HG03457 (cell line): ENCODE results near the gene SUPT5H.
"Not testable (repeated sequence)": the region's sequence is repeated elsewhere in the genome, so short reads cannot be mapped to it uniquely, and the experiment has no call there.

Experiments
- ATAC-seq: cut with Tn5 transposase; IDR thresholded peaks from one replicate; pipeline ENCODE4 v1.9.1; 2021; ENCODE audit warnings: moderate number of reproducible peaks; ENCODE audit not compliant: unreplicated experiment

Gene SUPT5H

DNA sequence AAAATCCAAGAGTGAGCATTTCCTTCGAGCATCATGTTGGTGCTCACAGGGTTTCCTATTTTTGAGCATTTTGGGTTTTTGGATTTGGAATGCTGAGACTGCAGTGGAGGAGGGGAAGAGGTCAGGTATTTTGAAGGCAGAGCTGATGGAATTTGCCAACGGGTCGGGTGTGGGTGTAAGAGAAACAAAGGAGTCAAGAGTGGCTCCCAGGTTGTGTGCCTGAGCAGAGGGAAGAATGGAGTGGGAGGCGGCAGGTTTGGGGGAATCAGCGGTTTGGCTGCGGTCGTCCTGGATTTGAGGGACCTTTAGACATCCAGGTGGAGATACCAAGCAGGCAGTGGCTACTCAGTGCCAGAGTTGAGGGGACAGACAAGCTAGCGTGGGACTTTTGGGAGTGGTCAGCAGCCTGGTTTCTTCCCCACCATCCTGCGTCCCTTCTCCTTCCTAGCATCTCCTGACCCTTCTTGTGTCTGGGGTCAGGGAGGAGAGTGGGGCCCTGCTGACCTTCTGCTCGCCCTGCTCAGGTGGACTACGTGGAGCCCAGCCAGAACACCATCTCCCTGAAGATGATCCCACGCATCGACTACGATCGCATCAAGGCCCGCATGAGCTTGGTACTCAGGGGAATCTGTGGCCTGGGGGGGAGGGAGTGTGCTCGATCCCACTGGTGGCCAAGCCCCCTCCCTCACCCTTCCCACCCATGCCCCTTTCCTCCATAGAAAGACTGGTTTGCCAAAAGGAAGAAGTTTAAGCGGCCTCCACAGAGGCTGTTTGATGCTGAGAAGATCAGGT is 20.8 kb downstream of the SUPT5H start:
- ATAC-seq = no peak

GRCh38 chr19:39467941-39468340 is 22.6 kb downstream of the SUPT5H start:
- ATAC-seq = no peak

DNA sequence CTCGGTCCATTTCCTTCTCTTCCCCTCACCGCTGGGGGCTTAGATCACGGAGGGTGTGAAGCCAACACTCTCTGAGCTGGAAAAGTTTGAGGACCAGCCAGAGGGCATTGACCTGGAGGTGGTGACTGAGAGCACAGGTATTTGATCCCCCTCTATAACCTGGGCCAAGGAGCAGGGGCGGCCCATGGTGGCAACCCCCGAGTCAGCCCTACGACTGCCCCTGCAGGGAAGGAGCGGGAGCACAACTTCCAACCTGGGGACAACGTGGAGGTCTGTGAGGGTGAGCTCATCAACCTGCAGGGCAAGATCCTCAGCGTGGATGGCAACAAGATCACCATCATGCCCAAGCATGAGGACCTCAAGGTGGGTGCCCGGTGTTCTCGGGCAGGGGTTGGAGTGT is 23.7 kb downstream of the SUPT5H start:
- no peak for ATAC-seq

GRCh38 chr19:39469567-39469966 is 24.2 kb downstream of the SUPT5H start:
- ATAC-seq = no peak

GRCh38 chr19:39470724-39471339 is 25.4 kb downstream of the SUPT5H start:
- ATAC-seq = no peak

DNA sequence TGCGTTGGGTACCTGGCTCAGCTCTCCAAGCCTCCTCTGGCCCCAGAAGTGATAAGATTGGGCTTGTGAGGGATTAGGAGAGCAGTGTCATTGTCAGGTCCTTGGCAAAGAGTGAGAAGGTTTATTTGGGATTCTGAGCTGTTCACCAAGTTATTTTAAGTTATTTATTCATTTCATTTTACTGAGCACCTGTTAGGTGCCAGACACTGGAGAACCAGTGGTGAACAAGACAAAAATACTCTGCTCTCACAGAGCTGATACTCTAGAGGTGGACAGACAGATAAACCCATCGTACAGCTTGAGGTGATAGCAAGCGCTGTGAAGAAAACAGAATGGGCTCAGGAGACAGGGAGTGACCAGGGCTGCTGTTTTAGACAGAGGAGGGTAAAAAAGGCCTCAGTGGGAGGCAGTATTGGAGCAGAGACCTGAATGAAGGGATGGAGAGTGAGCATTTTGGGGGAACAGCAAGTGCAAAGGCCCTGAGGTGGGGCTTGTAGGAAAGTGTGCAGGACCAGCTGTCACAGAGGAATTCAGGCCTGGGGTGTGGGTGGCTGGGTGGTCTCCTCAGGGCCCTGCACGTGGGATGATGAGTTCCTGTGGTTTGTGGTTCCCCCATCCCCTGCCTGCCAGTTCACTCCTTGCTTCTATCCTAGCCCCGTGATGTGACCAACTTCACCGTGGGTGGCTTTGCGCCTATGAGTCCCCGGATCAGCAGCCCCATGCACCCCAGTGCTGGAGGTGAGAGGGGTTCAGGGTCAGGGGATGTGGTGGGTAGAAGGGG is 26.6 kb downstream of the SUPT5H start:
- ATAC-seq = no peak

DNA sequence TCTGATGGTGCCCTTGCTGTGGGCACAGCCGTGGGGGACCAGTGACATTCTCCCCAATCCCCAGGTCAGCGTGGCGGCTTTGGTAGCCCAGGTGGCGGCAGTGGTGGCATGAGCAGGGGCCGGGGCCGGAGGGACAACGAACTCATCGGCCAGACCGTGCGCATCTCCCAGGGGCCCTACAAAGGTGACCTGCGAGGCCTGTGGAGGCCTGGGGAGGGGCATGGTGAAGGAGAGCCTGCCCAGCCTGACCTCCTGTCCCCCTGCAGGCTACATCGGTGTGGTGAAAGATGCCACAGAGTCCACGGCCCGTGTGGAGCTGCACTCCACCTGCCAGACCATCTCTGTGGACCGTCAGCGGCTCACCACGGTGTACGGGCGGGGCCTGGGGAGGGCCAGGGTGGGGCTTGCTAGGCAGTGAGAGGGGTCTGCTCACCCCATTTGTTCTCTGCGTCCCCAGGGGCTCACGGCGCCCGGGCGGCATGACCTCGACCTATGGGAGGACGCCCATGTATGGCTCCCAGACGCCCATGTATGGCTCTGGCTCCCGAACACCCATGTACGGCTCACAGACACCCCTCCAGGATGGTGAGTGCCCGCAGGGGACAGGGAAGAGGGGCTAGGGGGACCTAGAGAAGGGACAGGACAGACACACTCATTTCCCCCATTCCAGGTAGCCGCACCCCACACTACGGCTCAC is 27.5 kb downstream of the SUPT5H start:
- no peak for ATAC-seq

DNA sequence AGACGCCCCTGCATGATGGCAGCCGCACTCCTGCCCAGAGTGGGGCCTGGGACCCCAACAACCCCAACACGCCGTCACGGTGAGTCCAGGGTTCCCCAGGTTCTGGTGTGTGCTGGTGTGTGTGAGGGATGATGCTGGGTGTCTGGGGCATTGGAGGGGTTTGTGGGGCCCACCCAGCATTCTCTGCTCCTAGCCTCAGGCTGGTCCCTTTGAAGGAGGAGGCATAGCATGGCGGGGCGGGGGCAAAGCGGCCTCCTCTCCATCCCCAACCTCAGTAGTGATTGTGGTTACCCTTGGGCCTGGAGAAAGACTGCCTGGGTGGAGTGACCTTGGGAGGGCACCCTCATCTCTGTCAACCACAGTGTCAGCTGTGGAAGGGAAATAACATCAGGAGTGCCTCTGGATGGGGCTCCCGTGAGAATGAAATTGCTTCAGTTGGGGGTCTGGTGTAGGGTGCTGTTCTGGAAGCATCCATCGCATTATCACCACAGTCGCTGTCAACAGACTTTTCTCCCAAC is 28.1 kb downstream of the SUPT5H start:
- no peak for ATAC-seq

- ATAC-seq = no peak
These were observed 28.8 kb downstream of the SUPT5H start for GRCh38 chr19:39474139-39474620.

DNA sequence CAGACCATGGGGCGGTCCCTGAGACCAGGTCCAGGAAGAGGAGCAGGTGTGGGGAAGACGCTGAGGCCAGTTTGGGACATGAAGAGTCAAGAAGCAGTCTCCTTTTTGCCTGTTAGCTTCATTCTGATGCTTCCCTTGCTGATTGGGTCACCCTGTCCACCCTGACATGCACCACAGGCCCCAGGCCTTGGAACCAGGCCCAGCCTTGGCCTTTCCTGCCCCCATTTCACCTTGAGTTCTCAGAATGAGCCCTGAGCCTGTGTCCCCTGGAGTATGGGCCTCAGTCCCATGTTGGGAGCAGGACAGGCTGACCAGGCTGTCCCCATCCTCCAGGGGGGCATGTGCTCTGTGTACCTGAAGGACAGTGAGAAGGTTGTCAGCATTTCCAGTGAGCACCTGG is 30.4 kb downstream of the SUPT5H start:
- ATAC-seq = no peak

GRCh38 chr19:39479319-39479801 is 34.0 kb downstream of the SUPT5H start:
- ATAC-seq = not testable (repeated sequence)

DNA sequence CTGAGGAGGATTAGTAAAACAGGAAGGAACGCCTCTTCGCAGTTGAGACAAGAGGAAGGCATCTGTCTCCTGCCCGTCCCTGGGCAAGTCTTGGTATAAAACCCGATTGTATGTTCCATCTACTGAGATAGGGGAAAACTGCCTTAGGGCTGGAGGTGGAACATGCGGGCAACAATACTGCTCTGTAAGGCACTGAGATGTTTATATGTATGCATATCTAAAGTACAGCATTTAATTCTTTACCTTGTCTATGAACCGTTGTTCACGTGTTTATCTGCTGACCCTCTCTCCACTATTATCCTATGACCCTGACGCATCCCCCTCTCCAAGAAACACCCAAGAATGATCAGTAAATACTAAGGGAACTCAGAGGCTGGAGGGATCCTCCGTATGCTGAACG is 34.5 kb downstream of the SUPT5H start:
- ATAC-seq = no peak

DNA sequence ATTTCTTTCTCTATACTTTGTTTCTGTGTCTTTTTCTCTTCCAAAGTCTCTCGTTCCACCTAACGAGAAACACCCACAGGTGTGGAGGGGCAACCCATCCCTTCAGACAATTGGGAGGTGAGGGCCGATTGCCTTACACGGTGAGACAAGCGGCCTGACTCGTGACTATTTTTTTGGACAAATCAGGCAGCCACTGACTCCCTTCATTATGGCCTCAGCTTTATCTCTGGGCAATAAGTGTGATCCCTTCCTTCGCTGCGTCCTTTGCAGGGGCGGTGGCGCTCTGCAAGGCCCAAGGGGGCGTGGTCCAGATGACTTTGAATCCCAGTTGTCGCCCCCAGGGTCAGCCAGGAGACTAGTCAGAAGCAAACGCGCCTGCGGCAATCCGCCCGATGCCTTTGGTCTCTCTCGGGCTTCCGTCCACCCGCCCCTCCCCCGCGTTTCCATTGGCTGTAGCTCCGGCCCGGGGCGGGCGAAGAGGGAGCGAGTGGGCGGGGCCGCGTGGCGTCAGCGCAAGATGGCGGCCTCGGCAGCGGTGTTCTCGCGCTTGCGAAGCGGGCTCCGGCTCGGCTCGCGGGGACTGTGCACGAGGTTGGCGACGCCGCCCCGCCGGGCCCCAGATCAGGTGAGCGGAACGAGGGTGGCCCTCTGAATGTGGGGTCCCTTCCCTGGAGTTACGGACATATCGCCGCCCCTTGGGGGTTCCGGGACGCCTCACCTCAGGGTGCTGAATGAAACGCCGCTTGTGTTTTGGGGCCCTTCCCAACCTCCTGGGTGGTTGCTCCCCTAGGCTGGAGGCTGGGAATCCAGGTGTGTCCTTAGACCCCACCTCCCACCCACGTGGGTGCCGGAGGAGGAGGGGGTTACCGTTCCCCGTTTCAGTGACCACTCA is 35.2 kb downstream of the SUPT5H start, which contains the start of gene TIMM50:
TIMM50 (plus strand) TSS at position 502 of the 892 bp plus-strand sequence; CDS start at position 518, 16 bp downstream.
- ATAC-seq = peak; percentile 66

- no peak for ATAC-seq
These were observed 35.8 kb downstream of the SUPT5H start for GRCh38 chr19:39481229-39481545.

- ATAC-seq = no peak
These were observed 36.3 kb downstream of the SUPT5H start for GRCh38 chr19:39481676-39482075.

DNA sequence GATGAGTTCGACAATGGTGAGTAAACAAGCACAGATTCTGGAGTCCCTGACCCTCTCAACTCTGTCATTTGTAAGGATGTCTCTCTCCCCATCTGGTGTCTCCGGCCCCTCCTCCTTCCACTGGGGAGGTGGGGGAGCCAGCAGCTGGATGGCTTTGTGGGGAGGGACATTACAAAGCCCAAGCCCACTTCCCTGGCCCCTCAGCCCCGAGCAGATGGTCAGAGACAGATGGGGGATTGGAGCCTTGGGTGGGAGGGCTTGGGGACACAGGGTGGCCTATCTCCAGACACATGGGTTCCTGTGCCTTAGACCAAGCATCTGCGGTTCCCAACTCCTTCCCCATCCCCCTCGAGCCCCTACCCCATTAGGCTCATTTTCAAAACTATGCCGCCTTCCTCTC is 37.8 kb downstream of the SUPT5H start:
- no peak for ATAC-seq

DNA sequence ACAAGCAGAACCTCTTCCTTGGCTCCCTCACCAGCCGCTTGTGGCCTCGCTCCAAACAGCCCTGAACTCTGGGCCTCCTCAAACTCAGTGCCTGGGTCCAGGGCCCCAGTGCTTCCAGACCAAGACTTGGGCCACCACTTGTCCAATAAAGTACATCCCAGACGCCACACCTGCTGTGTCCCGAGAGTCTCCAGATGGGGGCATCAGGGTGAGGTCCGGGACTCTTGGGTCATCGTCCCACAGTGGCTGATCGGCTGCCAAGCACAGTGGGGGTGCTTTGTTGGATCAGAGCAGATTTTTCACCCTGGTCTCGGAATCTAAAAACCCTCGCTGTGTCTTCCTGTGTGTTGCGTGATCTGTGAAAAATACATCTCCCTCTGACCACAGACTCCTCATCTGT is 44.4 kb downstream of the SUPT5H start:
- no peak for ATAC-seq

- ATAC-seq = no peak
These were observed 46.8 kb downstream of the SUPT5H start for GRCh38 chr19:39492225-39492624.

- no peak for ATAC-seq
These were observed 47.4 kb downstream of the SUPT5H start for GRCh38 chr19:39492788-39493187.

DNA sequence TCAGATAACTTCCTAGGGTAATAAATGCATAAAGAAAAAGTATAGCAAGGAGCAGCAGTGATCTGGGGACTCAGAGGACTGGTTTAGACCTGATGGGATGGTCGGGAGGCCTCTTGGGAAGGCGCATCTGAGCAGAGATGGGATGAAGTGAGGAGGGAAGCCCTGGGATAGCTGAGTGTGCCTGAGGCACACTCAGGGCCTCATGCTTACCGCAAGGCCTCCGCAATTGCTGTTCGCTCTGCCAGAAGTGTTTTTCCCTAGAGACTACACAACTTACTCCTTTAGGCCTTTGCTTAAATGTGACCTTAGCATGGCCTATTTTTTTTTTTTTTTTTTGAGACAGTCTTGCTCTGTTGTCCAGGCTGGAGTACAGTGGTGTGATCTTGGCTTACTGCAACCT is 49.3 kb downstream of the SUPT5H start:
- ATAC-seq = no peak
